Fibroblast of mammary gland (primary cell): ENCODE measurements around the gene PFKL.

Source experiments
- DNase-seq: peaks from one replicate; pipeline ENCODE4 v3.0.0-alpha.2; 2010; ENCODE audit warnings: low read depth
- H3K4me3 ChIP-seq: 2 replicates; pipeline ENCODE4 v1.5.1; 2011; ENCODE audit warnings: low read depth, mild to moderate bottlenecking, low read length, moderate library complexity; ENCODE audit not compliant: control insufficient read depth
- TF ChIP-seq, protein P1 (sequence below): conservative IDR thresholded peaks from 2 replicates; pipeline ENCODE4 v1.5.1; 2011; ENCODE audit warnings: low read depth, low read length, inconsistent platforms; ENCODE audit not compliant: control insufficient read depth, insufficient read depth

The PFKL gene

GRCh38 chr21:44291078-44291935 lies 8.5 kb upstream of the PFKL start:
- DNase-seq, result no peak
- TF ChIP-seq, protein P1, sequence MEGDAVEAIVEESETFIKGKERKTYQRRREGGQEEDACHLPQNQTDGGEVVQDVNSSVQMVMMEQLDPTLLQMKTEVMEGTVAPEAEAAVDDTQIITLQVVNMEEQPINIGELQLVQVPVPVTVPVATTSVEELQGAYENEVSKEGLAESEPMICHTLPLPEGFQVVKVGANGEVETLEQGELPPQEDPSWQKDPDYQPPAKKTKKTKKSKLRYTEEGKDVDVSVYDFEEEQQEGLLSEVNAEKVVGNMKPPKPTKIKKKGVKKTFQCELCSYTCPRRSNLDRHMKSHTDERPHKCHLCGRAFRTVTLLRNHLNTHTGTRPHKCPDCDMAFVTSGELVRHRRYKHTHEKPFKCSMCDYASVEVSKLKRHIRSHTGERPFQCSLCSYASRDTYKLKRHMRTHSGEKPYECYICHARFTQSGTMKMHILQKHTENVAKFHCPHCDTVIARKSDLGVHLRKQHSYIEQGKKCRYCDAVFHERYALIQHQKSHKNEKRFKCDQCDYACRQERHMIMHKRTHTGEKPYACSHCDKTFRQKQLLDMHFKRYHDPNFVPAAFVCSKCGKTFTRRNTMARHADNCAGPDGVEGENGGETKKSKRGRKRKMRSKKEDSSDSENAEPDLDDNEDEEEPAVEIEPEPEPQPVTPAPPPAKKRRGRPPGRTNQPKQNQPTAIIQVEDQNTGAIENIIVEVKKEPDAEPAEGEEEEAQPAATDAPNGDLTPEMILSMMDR, result no peak
- no peak overlapping the region for H3K4me3 ChIP-seq

DNA sequence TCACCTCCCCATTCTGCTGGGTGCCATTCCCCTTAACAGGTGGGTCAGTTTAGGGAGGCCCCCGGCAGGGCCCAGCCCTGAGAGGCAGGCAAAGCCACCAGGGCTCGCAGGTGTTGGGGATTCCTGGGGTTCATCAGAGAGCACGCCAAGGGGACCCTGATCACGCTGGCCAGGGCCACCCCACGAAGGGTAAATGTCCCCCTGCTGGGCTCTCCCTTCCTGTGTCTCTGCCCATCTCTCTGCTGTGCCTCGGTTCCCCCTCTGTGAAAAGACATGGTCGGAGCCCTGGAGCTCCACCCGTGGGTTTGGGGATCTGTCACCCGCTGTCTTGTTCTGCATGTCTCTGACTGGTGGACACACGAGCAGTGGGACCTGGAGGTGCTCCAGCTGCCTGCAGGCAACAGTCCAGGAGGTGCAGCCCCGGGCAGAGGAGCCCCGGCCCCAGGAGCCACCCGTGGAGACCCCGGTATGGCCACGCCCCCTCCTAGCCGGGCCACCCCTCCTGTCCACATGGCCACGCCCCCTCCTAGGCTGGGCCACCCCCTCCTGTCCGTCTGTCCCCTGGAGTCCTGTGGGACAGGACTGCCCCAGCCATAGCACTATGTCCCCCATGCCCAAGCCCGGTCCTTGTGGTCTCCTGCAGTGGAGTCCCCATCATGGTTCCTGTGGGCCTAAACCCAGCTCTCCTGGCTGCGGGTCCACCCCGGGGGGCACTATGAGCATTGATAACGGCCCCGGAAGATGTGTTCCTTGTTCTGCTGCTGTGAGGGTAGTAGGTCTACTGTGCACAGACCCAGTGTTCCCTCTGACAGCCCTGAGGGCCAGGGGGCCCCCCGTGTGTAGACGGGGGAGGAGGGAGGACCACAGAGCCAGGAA lies 7.7 kb upstream of the PFKL start:
- TF ChIP-seq, protein P1, result no peak
- DNase-seq, result no peak
- H3K4me3 ChIP-seq, result no peak overlapping the region

DNA sequence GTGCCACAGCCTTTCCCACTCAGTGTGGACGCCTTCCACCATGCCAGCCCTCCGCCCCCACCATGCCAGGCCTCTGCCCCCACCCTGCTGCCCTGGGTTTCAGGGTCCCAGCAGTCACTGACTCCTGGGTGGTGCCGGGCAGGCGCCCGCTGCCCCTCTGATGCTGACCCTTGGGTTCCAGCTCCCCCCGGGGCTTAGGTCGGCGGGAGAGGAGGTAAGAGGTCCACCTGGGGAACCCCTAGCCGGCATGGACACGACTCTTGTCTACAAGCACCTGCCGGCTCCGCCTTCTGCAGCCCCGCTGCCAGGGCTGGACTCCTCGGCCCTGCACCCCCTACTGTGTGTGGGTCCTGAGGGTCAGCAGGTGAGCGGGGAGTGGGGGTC lies 7.0 kb upstream of the PFKL start:
- TF ChIP-seq, protein P1, result no peak
- DNase-seq, result no peak
- H3K4me3 ChIP-seq, result no peak overlapping the region

DNA sequence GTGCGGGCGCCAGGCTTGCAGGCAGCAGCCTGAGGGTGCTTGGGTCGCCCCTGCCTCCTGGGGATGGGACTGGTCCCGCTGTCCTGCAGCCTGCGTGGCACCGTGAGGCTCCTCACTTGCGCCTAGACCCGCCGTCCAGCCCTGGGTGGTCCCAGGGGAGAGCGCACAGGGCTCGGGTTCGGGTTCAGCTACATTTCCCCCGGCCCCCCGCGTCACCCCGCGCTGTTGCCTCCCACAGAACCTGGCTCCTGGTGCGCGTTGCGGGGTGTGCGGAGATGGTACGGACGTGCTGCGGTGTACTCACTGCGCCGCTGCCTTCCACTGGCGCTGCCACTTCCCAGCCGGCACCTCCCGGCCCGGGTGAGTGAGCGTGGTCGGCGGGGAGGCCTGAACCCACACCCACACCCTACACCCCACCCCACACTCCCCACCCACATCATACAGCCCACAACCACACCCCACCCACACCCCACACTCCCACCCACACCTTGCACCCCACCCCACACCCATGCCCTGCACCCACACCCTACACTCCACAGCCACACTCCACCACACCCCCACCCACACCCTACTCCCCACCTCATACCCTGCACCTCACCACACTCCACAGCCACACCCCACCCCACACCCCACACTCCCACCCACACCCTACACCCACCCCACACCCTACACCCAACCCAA lies 6.2 kb upstream of the PFKL start:
- no peak for DNase-seq
- no peak overlapping the region for H3K4me3 ChIP-seq
- TF ChIP-seq, protein P1, result no peak

DNA sequence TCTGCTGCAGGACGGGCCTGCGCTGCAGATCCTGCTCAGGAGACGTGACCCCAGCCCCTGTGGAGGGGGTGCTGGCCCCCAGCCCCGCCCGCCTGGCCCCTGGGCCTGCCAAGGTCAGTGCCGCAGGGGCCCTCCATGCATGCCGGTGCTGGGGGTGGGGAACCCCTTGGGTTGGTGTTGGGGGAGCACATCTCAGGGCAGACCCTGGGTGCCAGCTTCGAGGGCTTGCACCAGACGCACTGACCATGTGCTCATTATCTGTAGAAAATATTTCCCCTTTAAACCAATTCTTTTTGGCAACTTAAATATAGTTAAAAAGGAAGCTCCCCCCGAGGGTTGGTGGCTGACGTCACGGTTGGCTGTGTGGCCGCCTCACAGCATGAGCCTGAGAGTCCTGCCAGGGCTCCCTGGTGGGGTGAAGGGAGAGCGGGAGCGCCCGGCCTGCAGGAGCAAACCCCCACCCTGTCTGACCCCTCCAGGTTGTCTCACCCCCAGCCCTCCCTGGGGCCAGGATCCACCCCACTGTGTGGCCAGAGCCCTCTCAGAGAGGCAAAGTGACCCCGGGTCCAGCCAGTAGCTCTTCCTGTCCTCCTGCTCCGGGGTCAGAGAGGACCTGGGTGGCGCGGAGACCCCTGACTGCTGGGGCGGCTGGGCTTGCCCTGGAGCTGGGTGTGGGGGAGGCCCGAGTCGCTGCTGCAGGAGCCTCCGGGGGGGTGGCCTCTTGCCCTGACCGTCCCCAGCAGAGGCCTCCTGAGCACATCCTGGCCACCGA lies 5.3 kb upstream of the PFKL start:
- peak; percentile 68 for DNase-seq
- no peak overlapping the region for H3K4me3 ChIP-seq
- TF ChIP-seq, protein P1, result no peak

- TF ChIP-seq, protein P1, result no peak
- no peak for DNase-seq
- no peak overlapping the region for H3K4me3 ChIP-seq
These were observed 4.7 kb upstream of the PFKL start for GRCh38 chr21:44295163-44295573.
